ENCODE results near the gene SFRP2.

SFRP2 gene

GRCh38 chr4:153792618-153793247 lies 3.9 kb upstream of the SFRP2 start:
- no peak for DNase-seq

- no peak for DNase-seq
These were observed 3.1 kb upstream of the SFRP2 start for GRCh38 chr4:153791746-153792617.

DNA sequence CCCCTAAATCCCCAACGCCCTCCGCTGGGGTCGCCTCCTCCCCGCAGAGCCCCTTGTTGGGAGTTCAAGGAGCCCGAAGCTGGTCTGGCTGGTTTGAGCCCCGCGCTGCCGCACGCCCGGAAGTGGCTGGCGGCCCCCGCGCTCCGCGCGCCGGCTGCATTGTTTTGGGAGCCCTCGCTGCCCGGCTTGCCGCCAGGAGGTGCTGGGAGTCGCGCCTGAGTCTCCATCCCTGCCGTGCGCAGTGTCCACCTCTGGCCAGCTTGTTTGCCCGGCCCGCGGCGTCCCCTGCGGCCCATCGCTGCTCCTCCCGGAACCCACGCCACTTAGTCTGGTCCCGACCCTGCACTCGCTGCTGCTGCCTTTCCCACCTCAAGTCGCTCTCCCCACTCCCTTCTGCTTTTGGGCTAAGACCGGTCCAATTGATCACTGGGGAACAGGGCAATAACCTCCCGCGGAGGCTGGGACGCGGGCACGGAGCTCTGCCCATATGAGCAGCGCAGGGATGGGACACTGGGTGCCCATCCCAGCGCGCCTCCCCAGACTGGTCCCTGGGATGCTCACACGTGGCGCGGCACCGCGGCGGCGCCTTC lies 2.2 kb upstream of the SFRP2 start:
- no peak for DNase-seq

- DNase-seq = no peak
These were observed 1.6 kb upstream of the SFRP2 start for GRCh38 chr4:153790500-153790865.

DNA sequence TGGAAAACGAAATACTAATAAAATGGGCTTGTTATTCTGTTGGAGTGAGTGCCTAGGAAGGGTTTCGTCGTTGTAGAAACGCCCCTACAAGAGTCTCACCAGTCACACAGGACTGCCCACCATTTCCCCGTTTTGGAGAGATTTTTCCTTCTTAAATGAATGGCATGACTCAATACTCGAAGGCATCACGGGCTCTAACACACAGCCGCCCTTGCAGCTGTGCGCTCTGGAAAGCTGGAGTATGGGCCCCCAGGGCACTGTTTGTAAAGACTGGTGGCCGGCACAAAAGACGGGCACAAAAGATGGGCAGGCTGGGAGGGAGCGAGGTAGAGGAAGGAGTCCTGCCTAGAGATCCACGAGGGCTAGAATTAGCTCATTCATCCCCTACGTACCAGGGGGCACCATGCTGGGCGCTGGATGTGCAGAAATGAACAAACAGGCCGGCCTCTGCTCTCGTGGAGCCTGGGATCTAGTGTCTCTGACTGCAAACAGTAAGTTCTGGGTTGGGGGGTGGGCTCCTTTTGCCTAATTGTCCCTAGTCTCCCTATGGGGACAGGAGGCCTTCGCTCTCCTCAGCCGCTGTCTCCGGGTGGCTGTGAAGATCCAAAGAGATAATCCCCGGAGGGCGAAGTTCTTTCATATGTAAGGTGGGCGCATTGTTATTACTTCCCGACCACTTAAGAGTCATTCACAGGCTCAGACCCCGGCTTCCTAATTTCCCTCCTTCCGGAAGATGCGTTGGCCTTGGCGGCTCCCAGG lies 1.0 kb upstream of the SFRP2 start:
- DNase-seq = no peak

DNA sequence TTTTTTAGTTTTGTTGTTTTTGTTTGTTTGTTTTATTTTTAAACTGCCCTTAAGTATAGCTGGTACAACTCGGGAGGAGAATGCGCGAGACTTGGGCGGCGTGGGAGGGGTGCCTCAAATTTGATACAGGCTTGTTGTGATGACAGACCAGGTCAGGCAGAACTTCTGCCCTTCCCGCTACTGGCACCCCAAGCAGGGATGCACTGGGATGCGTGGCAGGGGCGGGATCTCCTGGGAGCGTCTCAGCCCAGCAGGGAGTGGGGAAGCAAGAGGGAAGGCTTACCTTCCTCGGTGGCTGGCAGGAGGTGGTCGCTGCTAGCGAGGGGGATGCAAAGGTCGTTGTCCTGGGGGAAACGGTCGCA lies 851 bp downstream of the SFRP2 start:
- DNase-seq = no peak

GRCh38 chr4:153787575-153787974 lies 1.3 kb downstream of the SFRP2 start:
- DNase-seq = no peak

GRCh38 chr4:153787061-153787560 lies 1.8 kb downstream of the SFRP2 start:
- DNase-seq = no peak

DNA sequence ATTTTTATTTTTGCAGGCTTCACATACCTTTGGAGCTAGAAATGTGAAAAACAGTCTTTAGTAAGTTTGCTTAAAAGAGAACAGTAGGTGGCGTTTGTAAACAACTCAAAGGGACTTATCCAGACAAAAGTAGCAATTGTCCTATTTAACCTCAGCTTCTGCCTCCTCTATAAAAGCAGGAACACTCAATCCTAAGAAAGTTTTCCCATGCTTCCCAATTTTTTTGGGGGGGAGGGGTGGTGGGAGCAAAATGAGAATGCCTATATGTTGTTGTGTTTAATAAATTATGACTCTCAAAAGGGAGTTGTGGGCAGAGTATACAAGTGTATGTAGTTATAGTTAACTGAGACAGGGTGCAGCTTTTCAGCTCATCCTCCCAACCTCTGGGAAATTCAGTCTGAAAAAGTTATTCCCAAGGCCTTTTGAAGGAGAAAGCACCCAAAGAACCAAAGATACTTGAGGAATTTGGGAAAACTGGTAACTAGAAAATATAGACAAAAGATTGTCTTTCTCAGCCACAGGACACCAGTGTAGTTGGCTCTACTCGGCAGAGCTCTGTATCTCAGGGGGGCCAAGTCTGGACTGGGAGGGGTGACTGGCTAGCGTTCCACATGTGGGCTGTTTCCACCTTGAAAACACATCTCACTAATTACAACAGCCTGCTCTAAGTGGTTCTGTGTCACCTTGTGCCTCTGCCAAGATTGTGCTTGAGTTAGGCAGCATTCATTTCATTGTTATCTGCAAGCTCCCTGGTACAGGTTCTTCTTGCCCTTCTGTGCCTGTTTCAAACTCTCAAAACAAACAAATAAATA lies 2.8 kb downstream of the SFRP2 start:
- no peak for DNase-seq

DNA sequence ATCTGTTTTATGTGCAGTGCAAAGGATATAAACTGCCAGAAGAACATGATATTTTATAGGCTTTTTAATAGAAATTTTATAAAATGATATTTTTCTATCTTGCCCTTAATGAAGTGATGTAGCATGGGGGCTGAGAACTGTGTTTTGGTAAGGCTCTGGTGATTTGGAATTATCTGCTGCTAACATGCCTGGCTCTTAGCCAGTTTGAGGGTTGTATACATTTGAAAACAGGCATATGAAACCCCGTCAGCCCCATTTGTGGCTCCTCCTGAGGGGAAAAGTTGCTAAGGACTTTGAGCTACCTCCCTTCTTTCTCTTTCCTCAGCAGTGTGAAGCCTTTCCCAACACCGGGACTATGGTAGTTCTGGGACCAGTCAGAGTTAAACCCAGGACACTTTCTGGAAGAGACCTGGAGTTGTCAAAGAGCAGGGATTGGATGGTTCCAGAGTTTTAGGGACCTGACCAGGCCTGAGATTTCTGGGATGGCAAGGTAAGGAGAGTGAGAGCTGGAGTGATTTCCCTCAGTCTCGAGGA lies 4.7 kb downstream of the SFRP2 start:
- no peak for DNase-seq

GRCh38 chr4:153782581-153782980 lies 6.3 kb downstream of the SFRP2 start:
- no peak for DNase-seq

DNA sequence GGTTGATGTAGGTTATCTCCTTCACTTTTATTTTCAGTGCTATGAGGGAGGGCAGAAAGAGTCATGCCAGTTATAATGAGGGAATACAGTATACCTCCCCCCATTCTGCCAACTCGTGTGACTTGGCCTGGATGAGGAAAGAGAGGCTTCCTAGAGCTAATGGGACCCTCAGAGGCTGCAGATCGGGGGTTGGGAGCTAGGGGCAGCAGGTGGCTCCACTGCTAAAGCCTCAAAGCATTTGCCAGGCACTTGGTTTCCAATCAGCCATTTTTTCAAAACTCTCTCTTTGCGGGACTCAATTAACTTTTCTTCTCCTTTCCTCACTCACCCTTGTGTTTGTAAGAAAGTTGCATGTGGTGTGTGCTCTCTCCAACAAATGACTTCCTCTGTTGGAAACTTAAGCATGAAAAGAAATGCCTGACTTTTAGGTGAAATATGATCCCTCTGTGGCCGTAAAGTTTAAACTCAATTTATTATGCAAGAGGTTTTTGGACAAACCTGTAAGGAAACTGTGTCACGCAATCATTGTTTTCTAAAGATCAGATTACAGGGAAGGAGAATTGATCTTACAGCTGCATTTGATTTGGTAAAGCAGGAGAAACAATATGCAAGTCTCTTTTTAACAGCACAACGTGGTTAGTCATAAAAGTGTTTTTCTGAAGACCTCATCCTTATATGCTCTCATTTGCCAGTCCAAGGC lies 7.0 kb downstream of the SFRP2 start:
- no peak for DNase-seq

DNA sequence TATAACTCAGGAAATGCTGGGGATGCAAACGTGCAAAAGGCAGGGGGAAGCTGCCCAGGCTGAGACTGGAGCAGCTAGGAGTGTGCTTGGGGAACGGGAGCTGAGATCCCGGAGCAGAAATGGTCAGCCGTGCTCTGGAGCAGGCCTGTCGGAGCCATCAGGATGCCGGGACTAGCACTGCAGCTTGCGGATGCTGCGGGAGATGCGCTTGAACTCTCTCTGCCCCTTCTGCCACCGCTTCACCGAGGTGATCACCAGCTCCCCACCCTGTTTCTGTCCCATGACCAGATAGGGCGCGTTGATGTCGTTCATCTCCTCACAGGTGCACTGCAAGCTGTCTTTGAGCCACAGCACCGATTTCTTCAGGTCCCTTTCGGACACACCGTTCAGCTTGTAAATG lies 7.6 kb downstream of the SFRP2 start:
- DNase-seq = no peak

DNA sequence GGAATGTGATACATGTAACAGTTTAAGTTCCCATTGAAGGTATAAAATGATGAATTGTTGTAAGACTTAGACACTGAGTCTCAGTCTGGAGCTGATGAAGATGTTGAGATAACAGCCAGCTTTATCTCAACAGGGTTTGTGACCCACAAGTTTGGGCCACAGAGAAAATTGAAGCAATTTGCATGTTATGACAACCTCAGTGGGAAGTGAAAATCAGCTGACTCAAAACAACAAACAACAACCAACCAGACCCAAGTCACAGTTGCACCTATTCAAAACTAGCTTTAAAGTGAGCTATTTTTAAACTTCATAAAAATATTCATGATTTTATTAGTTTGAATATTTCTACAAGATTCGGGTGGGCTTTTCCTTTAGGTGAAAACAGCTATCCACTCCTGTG lies 8.0 kb downstream of the SFRP2 start:
- no peak for DNase-seq

DNA sequence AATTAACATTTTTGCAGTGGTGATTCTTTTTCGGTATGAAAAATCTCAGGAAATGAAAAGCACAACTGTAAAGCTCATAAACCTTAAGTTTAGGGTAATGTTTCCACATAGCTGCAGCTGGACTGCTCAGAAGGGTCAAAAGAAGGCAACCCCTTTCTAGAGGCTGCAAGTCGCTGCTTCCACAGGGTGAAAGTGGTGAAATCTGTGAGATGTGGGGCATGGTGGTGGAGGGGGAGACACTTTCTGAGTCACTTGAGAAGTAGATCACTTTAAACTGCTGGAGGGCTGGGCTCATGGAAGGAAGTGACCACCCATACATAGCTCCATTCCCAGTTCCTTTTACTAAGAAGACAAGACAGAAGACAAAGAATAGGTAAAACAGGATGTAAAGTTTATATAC lies 8.7 kb downstream of the SFRP2 start:
- DNase-seq = no peak

- no peak for DNase-seq
These were observed 10.5 kb downstream of the SFRP2 start for GRCh38 chr4:153778383-153778782.

- no peak for DNase-seq
These were observed 11.5 kb downstream of the SFRP2 start for GRCh38 chr4:153777421-153777820.

DNA sequence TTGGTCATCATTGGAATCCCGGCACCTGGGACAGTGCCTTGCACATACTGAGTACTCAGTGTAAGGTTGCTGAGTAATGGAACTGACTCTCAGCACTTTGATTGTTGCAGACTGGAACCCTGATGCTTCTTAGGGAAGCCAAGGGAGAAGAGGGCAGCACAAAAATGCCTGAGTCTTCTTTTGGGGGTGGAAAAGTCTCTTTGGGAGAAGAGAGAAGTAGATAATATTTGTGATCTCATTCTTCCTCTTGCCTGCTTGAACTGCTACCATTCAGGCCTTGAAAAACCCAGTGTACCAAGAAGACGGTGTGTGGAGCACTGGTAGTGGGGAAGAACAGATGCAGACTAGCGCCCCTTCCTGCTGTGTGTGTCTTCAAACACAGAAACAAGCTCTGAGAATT lies 12.3 kb downstream of the SFRP2 start:
- no peak for DNase-seq

DNA sequence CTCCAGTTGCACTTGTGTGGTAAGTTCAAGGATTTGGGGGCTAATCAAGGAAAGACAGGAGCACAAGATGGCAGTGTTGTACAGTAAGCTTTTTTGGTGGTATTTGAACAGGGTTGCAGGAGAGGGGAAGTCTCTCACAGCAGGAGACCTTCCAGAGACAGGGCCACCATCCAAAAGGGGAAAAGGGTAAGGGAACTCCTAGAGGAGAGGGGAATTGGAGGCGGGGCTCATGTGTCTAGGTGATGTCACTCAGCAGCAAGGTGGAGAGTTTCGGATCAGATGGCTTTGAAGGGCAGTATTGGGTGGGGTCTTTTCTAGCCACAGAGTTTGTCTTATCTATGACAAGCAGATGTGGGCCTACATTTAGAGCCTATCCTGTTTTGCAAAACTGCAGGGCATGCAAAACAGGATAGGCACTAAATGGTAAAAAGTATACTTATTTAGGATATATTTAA lies 15.6 kb downstream of the SFRP2 start:
- DNase-seq = no peak

DNA sequence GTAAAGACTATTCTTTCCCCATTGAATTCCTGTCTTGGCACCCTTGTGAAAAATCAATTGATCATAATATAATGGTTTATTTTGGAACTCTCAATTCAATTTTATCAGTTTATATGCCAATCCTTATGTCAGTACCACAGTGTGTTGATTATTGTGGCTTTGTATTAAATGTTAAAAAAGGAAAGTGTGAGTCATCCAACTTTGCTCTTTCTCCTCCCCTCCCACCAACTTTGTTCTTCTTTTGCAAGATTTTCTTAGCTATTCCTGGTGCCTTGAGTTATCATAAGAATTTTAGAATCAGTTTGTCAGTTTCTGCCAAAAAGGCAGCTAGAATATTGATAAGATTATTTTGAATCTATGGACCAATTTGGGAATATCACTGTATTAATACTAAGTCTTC lies 17.8 kb downstream of the SFRP2 start:
- no peak for DNase-seq

GRCh38 chr4:153766758-153767157 lies 22.1 kb downstream of the SFRP2 start:
- DNase-seq = no peak

All from cerebellar nuclear complex (tissue), 1 donor.